Astrocyte of the cerebellum (primary cell): ENCODE data around the gene THOC2.

Experiments used
- DNase-seq: peaks from one replicate; pipeline ENCODE4 v3.0.0-alpha.2; 2011; ENCODE audit warnings: low read depth
- H3K4me3 ChIP-seq: 2 replicates; pipeline ENCODE4 v1.5.1; 2011; ENCODE audit warnings: mild to moderate bottlenecking, low read depth, low read length, moderate library complexity
- CTCF ChIP-seq: IDR thresholded peaks from 2 replicates; pipeline ENCODE4 v1.5.1; 2012; ENCODE audit warnings: low read length, low read depth, moderate library complexity, mild to moderate bottlenecking; ENCODE audit errors: missing control alignments
- in situ Hi-C: cut with HindIII; loops from 2 replicates; pipeline ENCODE4 v1.10.0; 2017; ENCODE audit warnings: low sequenced_read_pairs

Gene THOC2

GRCh38 chrX:123756320-123756719 is 23.5 kb upstream of the THOC2 start:
- DNase-seq, result no peak
- TF ChIP-seq CTCF, result no peak
- no peak overlapping the region for H3K4me3 ChIP-seq
- in situ Hi-C loops, result no loop called here

DNA sequence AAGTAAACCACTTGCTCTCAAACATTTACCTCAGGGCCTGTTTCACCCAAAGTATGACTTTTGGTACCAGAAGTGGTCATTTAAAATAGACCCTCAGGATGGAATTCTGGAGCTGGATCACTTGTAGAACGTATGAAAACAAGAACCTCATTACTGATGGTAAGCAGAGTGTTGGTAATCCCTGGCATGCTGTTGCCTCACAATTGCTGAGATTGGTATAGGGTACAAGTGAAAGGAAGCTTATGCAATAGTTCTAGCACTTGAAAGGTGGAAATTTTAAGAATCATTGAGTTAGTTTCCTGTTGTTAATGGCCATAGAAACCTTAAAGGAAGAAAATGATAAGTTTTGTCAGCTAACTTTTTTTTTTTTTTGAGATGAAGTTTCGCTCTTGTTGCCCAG is 22.3 kb upstream of the THOC2 start:
- TF ChIP-seq CTCF, result no peak
- no peak for DNase-seq
- in situ Hi-C loops, result no loop called here
- no peak overlapping the region for H3K4me3 ChIP-seq

DNA sequence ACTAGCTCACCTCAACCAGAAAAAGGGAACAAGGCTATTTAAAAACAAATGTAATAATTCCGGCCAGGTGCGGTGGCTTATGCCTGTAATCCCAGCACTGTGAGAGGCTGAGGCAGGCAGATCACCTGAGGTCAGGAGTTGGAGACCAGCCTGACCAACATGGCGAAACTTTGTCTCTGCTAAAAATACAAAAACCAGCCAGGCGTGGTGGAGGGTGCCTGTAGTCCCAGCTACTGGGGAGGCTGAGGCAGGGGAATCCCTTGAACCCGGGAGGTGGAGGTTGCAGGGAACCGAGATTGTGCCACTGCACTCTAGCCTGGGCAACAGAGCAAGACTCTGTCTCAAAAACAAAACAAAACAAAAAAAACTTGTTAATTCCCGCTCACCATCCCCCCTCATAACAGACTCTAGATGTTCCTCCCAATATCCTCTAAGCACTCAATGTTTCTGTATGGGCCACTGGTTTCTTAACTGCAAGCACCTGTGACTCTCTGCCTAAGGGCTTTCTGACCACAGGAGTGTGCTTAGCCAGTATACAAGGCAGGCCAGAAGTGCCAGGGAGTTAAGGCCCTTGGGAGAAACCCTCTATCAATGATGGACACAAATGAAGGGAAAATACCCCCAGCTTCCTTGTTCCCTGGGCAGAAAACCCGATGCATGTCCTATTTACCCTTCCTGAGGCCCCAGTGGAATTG is 21.0 kb upstream of the THOC2 start:
- no peak for TF ChIP-seq CTCF
- no peak overlapping the region for H3K4me3 ChIP-seq
- no peak for DNase-seq
- in situ Hi-C loops, result no loop called here

GRCh38 chrX:123749643-123750042 is 16.8 kb upstream of the THOC2 start:
- H3K4me3 ChIP-seq, result no peak overlapping the region
- in situ Hi-C loops, result no loop called here
- no peak for DNase-seq
- no peak for TF ChIP-seq CTCF

DNA sequence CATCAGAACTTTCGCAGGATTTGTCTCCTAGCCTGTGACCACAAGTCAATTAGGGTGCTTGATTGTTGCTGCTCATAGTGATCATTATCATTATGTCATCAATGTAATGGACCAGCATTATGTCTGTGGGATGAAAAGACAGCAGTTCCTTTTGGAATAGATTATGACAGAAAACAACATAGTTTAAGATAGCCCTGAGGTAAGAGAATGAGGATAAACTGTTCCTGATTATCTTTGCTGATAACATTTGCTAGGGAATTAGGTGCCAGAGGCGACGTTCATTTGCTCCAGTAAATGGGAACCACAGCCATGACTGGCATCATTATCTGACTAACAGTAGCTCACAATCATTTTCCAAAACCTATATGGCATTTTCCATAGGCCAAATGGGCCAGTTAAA is 12.7 kb upstream of the THOC2 start:
- TF ChIP-seq CTCF, result no peak
- H3K4me3 ChIP-seq, result no peak overlapping the region
- in situ Hi-C loops, result no loop called here
- DNase-seq, result no peak

GRCh38 chrX:123743312-123743711 is 10.5 kb upstream of the THOC2 start:
- in situ Hi-C loops, result no loop called here
- DNase-seq, result no peak
- no peak overlapping the region for H3K4me3 ChIP-seq
- no peak for TF ChIP-seq CTCF
